Measurements from ENCODE around the gene ARID4B. TPM values are rescaled to one million over a fixed set of nuclear protein-coding genes. Genes with fewer than 3 reads are reported as not detected.

ARID4B gene
- total RNA-seq, 1 experiment from 2014 or later: 34.0 TPM

GRCh38 chr1:235290740-235291502, 37.1 kb downstream of the ARID4B start:
- peaks cover 4% of the 10 kb centered on the region; the same call in 1 of the 2 replicates for H3K4me1 ChIP-seq (ENCODE audit: insufficient read depth, low read length)
- H2BK12ac ChIP-seq (ENCODE audit: insufficient read length, low read depth, low read length): no peak overlapping the region
- H3K4me3 Mint-ChIP-seq: no peak overlapping the region
- H3K4me2 ChIP-seq (ENCODE audit: insufficient read depth, insufficient read length, low read length): no peak overlapping the region
- no peak overlapping the region for H4K5ac ChIP-seq (ENCODE audit: insufficient read length, low read depth, low read length)
- no peak overlapping the region for H3K14ac ChIP-seq (ENCODE audit: insufficient read depth, low read length)
- peaks cover 3% of the 10 kb centered on the region in 2 experiments; a peak in 3 of 5 replicates for H3K9me3 Mint-ChIP-seq
- H3K36me3 Mint-ChIP-seq (ENCODE audit: insufficient read depth in 1 of 3, low read depth in 3 of 3): peaks cover 0 to 3% (median 3%) of the 10 kb centered on the region in 3 experiments; a peak in 3 of 7 replicates
- no peak overlapping the region for H2BK20ac ChIP-seq (ENCODE audit: low read depth, low read length, poor library complexity, severe bottlenecking)
- WGBS (ENCODE audit: extremely low coverage, insufficient read length, low lambda C conversion rate): no CpG with 5 or more reads among the region's 12 CpGs
- no peak overlapping the region for H2BK15ac ChIP-seq (ENCODE audit: low read depth, low read length)
- H3K18ac ChIP-seq (ENCODE audit: insufficient read length, low read depth, low read length): no peak overlapping the region
- H3T11ph ChIP-seq (ENCODE audit: low read length): no peak overlapping the region
- no peak overlapping the region for H3K23ac ChIP-seq (ENCODE audit: insufficient read length, low read depth, low read length)
- H4K8ac ChIP-seq (replicated peaks; ENCODE audit: insufficient read length, low read depth, low read length): no peak overlapping the region
- H3K27me3 Mint-ChIP-seq (ENCODE audit: low read depth): no peaks in the 10 kb centered on the region
- TF ChIP-seq, protein P1, sequence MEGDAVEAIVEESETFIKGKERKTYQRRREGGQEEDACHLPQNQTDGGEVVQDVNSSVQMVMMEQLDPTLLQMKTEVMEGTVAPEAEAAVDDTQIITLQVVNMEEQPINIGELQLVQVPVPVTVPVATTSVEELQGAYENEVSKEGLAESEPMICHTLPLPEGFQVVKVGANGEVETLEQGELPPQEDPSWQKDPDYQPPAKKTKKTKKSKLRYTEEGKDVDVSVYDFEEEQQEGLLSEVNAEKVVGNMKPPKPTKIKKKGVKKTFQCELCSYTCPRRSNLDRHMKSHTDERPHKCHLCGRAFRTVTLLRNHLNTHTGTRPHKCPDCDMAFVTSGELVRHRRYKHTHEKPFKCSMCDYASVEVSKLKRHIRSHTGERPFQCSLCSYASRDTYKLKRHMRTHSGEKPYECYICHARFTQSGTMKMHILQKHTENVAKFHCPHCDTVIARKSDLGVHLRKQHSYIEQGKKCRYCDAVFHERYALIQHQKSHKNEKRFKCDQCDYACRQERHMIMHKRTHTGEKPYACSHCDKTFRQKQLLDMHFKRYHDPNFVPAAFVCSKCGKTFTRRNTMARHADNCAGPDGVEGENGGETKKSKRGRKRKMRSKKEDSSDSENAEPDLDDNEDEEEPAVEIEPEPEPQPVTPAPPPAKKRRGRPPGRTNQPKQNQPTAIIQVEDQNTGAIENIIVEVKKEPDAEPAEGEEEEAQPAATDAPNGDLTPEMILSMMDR (conservative IDR thresholded peaks at IDR 0.05): no peak
- H3K79me1 ChIP-seq (ENCODE audit: insufficient read depth, low read depth, low read length, poor library complexity, severe bottlenecking): no peaks in the 10 kb centered on the region
- no peak for DNase-seq
- H3K56ac ChIP-seq (ENCODE audit: insufficient read length, low read depth, low read length): no peak overlapping the region
- H3K9me3 ChIP-seq (ENCODE audit: control insufficient read depth, low read depth, low read length): no peaks in the 10 kb centered on the region
- peak overlapping the region in 2 of 3 experiments; percentile 28 to 59; a peak in 2 of 7 replicates for H3K27ac Mint-ChIP-seq
- H2AFZ ChIP-seq (ENCODE audit: low read length): no peak overlapping the region
- peaks cover 33 to 40% of the 10 kb centered on the region in 2 experiments for H3K4me1 Mint-ChIP-seq
- no peak overlapping the region for H2BK120ac ChIP-seq (ENCODE audit: low read depth, low read length, poor library complexity, severe bottlenecking)
- H3K79me2 ChIP-seq (ENCODE audit: insufficient read depth, low read length): peaks cover 26% of the 10 kb centered on the region; the same call in 1 of the 2 replicates
- H3K27ac ChIP-seq (ENCODE audit: insufficient read length, low read depth, low read length): no peak overlapping the region
- no peak overlapping the region for H4K91ac ChIP-seq (ENCODE audit: insufficient read length, low read depth, low read length)
- no peak overlapping the region for H3K4ac ChIP-seq (ENCODE audit: low read depth, low read length)
- no peaks in the 10 kb centered on the region for H3K27me3 ChIP-seq (ENCODE audit: insufficient read depth, low read length)
- no peak overlapping the region for H2AK5ac ChIP-seq (ENCODE audit: insufficient read length, low read length)
- H4K20me1 ChIP-seq (ENCODE audit: control insufficient read depth, insufficient read depth, insufficient read length): no peaks in the 10 kb centered on the region
- H3K9ac ChIP-seq (ENCODE audit: extremely low read depth, insufficient read length, low read length): no peak overlapping the region
- no peaks in the 10 kb centered on the region for H3K23me2 ChIP-seq (ENCODE audit: insufficient read length, low read depth, low read length, poor library complexity, severe bottlenecking)
- no peak overlapping the region for H2BK5ac ChIP-seq (ENCODE audit: insufficient read length, low read length)

All from H9 (cell line).